AG09319 (cell line): ENCODE data around the gene TSC22D4.
"Not testable (repeated sequence)": the region's sequence is repeated elsewhere in the genome, so short reads cannot be mapped to it uniquely, and the experiment has no call there.

Source experiments
- DNase-seq: peaks from one replicate; pipeline ENCODE4 v3.0.0-alpha.2; 2010; ENCODE audit warnings: low read depth; ENCODE audit errors: extremely low read depth
- TF ChIP-seq, protein P1 (sequence below): IDR thresholded peaks from 2 replicates; pipeline ENCODE4 v1.5.1; 2011; ENCODE audit warnings: low read depth, mild to moderate bottlenecking, inconsistent platforms, low read length, moderate library complexity

The TSC22D4 gene

DNA sequence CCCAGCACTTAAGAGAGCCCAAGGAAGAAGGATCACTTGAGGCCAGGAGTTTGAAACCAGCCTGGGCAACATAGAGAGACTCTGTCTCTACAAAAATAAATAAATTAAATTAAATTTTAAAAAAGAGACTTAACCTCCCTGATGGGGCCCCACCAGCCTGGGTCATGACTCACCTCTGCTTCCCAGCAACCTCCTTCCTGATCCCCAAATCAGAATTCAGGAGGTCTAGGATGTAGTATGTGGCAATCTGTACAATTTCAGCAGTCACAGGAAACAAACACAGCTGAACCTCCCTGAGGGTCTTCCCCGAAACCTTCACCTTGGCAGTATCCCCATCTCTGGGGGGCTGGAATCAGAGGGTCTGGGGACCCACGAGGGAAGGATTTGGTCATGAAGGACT is 33.0 kb downstream of the TSC22D4 start:
- DNase-seq = no peak
- TF ChIP-seq, protein P1, sequence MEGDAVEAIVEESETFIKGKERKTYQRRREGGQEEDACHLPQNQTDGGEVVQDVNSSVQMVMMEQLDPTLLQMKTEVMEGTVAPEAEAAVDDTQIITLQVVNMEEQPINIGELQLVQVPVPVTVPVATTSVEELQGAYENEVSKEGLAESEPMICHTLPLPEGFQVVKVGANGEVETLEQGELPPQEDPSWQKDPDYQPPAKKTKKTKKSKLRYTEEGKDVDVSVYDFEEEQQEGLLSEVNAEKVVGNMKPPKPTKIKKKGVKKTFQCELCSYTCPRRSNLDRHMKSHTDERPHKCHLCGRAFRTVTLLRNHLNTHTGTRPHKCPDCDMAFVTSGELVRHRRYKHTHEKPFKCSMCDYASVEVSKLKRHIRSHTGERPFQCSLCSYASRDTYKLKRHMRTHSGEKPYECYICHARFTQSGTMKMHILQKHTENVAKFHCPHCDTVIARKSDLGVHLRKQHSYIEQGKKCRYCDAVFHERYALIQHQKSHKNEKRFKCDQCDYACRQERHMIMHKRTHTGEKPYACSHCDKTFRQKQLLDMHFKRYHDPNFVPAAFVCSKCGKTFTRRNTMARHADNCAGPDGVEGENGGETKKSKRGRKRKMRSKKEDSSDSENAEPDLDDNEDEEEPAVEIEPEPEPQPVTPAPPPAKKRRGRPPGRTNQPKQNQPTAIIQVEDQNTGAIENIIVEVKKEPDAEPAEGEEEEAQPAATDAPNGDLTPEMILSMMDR = no peak

DNA sequence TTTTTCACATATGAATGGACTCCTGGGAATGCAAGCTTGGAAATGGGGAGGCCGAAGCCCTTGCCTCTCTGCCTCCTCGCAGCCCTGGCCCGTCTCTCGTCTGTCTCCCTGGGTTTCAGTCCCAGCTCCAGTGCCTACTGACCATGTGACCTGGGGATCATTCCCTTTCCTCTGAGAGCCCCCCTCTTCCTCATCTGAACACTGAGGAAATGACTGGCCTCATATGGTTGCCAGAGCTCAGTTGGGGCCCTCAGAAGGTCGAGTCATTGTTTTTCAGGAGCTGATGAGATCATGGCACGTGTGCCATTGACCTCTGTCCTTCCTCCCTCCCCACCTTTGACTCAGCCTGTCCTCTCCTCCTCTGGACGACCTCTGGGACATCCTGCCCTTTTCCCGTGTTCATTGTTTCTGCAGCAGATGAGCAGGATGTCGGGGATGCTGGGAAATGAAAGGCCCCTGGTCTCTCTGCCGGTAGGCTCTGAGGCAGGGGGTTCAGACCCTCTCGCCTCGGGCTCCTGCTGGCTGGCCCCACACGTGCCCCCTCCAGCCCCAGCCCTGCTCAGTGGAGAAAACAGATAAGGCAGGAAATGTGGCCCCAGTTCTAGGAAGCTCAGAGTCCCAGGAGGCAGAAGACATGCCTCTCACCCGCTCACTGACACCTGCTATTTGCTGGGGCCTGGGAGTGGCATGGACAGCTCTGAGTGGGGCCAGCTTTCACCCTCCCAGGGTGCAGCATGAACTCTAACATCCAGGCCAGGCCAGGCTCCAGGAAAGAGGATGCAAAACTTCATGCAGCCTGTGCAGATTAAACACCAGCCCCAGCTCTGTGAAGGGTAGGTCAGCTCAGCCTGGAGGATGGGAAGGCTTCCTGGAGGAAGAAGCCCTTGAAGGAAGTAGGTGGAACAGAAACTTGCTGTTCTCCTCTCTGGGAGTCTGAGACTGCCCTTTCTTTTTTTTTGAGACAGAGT is 34.4 kb downstream of the TSC22D4 start:
- TF ChIP-seq, protein P1 = no peak
- no peak for DNase-seq

DNA sequence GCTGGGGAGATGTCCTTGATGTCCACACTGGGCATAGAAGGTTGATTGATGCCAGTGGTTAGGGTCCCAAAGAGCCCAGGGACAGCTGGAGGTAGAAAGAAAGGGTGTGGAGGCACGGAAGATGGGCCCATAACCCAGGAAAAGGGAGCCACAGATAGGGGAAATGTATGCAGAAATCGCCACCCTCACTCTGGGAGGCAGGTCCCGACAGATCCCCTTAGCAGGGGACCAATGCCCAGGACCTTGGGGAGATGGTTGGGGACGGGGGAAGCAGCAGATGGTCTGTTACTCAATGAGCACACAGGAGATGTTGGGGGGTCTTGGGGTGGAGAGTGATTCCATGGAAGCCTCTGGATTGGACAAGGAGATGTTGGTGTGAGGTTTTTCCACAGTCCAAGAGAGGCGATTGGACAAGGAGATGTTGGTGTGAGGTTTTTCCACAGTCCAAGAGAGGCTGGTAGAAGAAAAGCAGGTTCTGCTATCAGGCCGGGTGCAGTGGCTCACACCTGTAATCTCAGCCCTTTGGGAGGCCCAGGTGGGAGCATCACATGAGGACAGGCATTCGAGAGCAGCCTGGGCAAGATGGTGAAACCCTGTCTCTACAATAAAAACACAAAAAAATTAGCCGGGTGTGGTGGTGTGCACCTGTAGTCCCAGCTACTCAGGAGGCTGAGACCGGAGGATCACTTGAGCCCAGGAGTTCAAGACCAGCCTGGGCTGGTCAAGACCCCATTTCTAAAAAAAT is 35.7 kb downstream of the TSC22D4 start:
- TF ChIP-seq, protein P1 = no peak
- no peak for DNase-seq

DNA sequence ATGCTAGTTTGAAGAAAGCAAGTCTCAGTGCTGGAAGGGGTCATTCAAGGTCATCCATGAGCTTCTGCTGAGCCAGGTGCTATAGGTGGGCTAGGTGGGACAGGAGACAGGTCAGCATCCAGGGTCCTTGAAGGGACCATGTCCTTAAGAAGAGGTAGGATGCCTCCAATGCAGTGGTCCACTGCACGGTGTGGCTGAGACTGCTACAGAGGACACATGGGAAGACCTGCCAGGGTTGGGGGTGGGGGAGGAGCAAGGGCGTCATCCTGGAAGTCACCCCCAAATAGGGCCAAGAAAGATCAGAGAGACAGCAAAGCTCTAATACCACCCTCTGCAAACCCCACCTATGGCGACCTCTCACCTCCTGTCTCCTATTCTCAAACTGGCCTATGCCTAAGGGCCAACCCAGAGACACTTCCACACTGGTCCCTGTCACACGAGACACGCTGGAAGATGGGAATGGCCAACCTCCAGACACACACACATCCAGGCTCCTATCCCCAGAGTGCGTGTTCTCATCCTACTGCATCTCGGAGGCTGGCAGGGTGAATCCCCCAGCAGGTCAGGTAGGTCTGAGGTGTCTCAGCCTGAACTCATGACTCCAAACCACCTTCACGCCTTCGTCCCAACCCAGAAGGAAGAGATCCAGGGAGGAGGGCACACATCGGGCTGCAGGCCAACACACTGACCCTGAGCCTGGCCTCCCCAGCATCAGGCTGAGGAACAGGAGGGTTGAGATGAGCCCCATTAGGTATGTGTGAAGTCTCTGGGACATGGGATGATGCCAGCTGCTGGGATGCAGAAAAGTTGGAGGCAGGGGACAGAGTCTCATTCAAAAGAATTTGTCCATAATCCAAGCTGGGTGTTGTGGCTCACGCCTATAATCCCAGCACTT is 37.1 kb downstream of the TSC22D4 start:
- DNase-seq = no peak
- TF ChIP-seq, protein P1 = no peak

DNA sequence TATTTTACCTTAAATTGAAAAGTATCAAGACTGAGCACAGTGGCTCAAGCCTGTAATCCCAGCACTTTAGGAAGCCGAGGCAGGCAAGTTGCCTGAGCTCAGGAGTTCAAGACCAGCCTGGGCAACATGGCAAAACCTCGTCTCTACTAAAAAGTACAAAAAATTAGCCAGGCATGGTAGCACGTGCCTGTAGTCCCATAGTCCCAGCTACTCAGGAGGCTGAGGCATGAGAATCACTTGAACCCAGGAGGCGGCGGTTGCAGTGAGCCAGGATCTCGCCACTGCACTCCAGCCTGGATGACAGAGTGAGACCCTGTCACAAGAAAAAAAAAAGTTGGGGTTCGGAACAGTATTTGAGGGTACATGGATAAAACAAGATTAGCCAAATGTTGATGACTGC is 39.8 kb downstream of the TSC22D4 start:
- not testable (repeated sequence) for DNase-seq

DNA sequence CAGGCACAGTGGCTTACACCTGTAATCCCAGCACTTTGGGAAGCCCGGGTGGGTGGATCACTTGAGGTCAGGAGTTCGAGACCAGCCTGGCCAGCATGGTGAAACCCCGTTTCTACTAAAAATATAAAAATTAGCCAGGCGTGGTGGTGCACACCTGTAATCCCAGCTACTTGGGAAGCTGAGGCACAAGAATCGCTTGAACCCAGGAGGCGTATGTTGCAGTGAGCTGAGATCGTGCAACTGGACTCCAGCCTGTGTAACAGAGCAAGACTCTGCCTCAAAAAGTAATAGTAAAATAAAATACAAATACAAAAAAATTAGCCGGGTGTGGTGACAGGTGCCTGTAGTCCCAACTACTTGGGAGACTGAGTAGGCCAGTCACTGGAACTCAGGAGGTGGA is 40.3 kb downstream of the TSC22D4 start:
- DNase-seq = not testable (repeated sequence)

DNA sequence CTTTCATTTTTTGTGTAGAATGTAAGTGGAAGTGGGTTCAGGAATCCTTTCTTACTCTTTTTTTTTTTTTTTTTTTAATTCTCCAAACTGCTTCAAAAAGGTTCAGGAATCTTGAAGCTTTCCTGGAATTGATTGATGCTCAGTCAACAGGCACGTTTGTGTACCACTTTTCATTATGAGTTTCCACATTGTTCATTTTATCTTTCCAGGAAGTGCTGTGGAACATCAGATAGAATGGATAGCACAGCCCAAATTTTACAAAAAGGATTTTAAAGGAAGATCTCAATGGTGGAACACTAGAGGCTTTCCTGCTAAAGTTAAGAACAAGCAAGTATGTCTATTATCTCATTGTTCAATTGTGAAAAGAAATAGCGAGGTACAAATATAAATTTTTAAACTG is 40.8 kb downstream of the TSC22D4 start:
- TF ChIP-seq, protein P1 = no peak

More for the DNA sequence above, 40.8 kb downstream of the TSC22D4 start:
- no peak for DNase-seq
